NT2/D1 (cell line): Measurements from ENCODE around the gene NIP7.

Experiments
- SUZ12 ChIP-seq: IDR thresholded peaks from 2 replicates; pipeline ENCODE4 v1.6.1; 2011; ENCODE audit not compliant: insufficient read length, insufficient read depth; ENCODE audit errors: extremely low read depth
- YY1 ChIP-seq: IDR thresholded peaks from 2 replicates; pipeline ENCODE4 v1.6.1; 2011; ENCODE audit not compliant: insufficient read length, insufficient read depth
- ZNF274 ChIP-seq: IDR thresholded peaks from 2 replicates; pipeline ENCODE4 v1.6.1; 2011; ENCODE audit warnings: mild to moderate bottlenecking, low read depth, low read length

- TF ChIP-seq ZNF274 = no peak
- TF ChIP-seq YY1 = no peak
- TF ChIP-seq SUZ12 = no peak
Measured at GRCh38 chr16:69314534-69314933, 25.0 kb upstream of the NIP7 start.
